Liver (tissue), 9 donors: ENCODE data around the gene AKAP11. TPM values are rescaled to one million over a fixed set of nuclear protein-coding genes. Genes with fewer than 3 reads are reported as not detected.

Experiments
- DNase-seq: peaks from one replicate; pipeline ENCODE4 v3.0.0-alpha.2; 2017; ENCODE audit warnings: low spot score
- H3K27ac ChIP-seq, 2 donors: one replicate each; pipeline ENCODE4 v1.7.0; 2013; ENCODE audit warnings: inconsistent platforms in 2 of 2, low read length in 2 of 2, control low read depth in 1 of 2, low read depth in 1 of 2, mild to moderate bottlenecking in 1 of 2
- H3K27me3 ChIP-seq, 4 donors: one replicate each; pipeline versions ENCODE4 v1.6.1 to v1.7.0; 2013; ENCODE audit warnings: low read length in 3 of 4, inconsistent platforms in 1 of 4, mild to moderate bottlenecking in 1 of 4, moderate library complexity in 1 of 4; ENCODE audit not compliant: control insufficient read depth in 4 of 4, insufficient read depth in 4 of 4
- H3K36me3 ChIP-seq, 4 donors: one replicate each; pipeline versions ENCODE4 v1.6.1 to v1.7.0; 2013; ENCODE audit warnings: low read length in 3 of 4, mild to moderate bottlenecking in 3 of 4, low read depth in 1 of 4, moderate library complexity in 1 of 4; ENCODE audit not compliant: control insufficient read depth in 4 of 4, insufficient read depth in 3 of 4
- H3K4me1 ChIP-seq, 4 donors: one replicate each; pipeline versions ENCODE4 v1.6.1 to v1.7.0; 2013; ENCODE audit warnings: low read length in 3 of 4, mild to moderate bottlenecking in 3 of 4, moderate library complexity in 1 of 4; ENCODE audit not compliant: control insufficient read depth in 4 of 4, insufficient read depth in 4 of 4
- H3K4me3 ChIP-seq, 3 donors: one replicate each; pipeline versions ENCODE4 v1.6.1 to v1.7.0; 2013; ENCODE audit warnings: low read length in 3 of 3, control low read depth in 1 of 3, low read depth in 1 of 3, mild to moderate bottlenecking in 1 of 3
- H3K9ac ChIP-seq, 2 donors: one replicate each; pipeline ENCODE4 v1.7.0; 2013; ENCODE audit warnings: low read length in 2 of 2, mild to moderate bottlenecking in 2 of 2, moderate library complexity in 2 of 2, control low read depth in 1 of 2, low read depth in 1 of 2
- H3K9me3 ChIP-seq, 4 donors: one replicate each; pipeline versions ENCODE4 v1.6.1 to v1.7.0; 2013; ENCODE audit warnings: low read length in 3 of 4; ENCODE audit not compliant: control insufficient read depth in 4 of 4
- ATF3 ChIP-seq: IDR thresholded peaks from 2 replicates; pipeline ENCODE4 v1.6.1; 2016; ENCODE audit warnings: antibody characterized with exemption
- CTCF ChIP-seq: fragments of 150-350 bp; IDR thresholded peaks from 2 replicates; pipeline ENCODE4 v1.5.1; 2017; ENCODE audit warnings: improper control_type of control experiment, low read depth, low read length; ENCODE audit not compliant: missing input control
- EGR1 ChIP-seq, 2 donors: IDR thresholded peaks; 2 replicates each; pipeline ENCODE4 v1.6.1; 2016 to 2018; ENCODE audit warnings: antibody characterized with exemption in 2 of 2, low read depth in 2 of 2
- FOXA1 ChIP-seq: IDR thresholded peaks from 2 replicates; pipeline ENCODE4 v1.6.1; 2016; ENCODE audit warnings: antibody characterized with exemption
- FOXA2 ChIP-seq: IDR thresholded peaks from 2 replicates; pipeline ENCODE4 v1.6.1; 2016; ENCODE audit warnings: antibody characterized with exemption
- HNF4A ChIP-seq, 2 donors: conservative IDR thresholded peaks; 2 replicates each; pipeline ENCODE4 v1.6.1; 2016; ENCODE audit warnings: antibody characterized with exemption in 2 of 2, mild to moderate bottlenecking in 2 of 2
- HNF4G ChIP-seq: IDR thresholded peaks from 2 replicates; pipeline ENCODE4 v1.6.1; 2016; ENCODE audit warnings: antibody characterized with exemption
- JUND ChIP-seq, 2 donors: IDR thresholded peaks; 2 replicates each; pipeline ENCODE4 v1.6.1; 2016; ENCODE audit warnings: antibody characterized with exemption in 2 of 2
- MAX ChIP-seq: IDR thresholded peaks from 2 replicates; pipeline ENCODE4 v1.6.1; 2016; ENCODE audit warnings: antibody characterized with exemption
- NR2F2 ChIP-seq: IDR thresholded peaks from 2 replicates; pipeline ENCODE4 v1.6.1; 2016; ENCODE audit warnings: antibody characterized with exemption
- RAD21 ChIP-seq, 2 donors: IDR thresholded peaks; 2 replicates each; pipeline ENCODE4 v1.6.1; 2016; ENCODE audit warnings: antibody characterized with exemption in 2 of 2, mild to moderate bottlenecking in 2 of 2
- REST ChIP-seq: IDR thresholded peaks from 2 replicates; pipeline ENCODE4 v1.6.1; 2016; ENCODE audit warnings: antibody characterized with exemption, mild to moderate bottlenecking
- RXRA ChIP-seq, 2 donors: IDR thresholded peaks; 2 replicates each; pipeline ENCODE4 v1.6.1; 2017 to 2018; ENCODE audit warnings: antibody characterized with exemption in 2 of 2, mild to moderate bottlenecking in 1 of 2
- SP1 ChIP-seq: IDR thresholded peaks from 2 replicates; pipeline ENCODE4 v1.6.1; 2018; ENCODE audit warnings: antibody characterized with exemption, mild to moderate bottlenecking
- TAF1 ChIP-seq: conservative IDR thresholded peaks from 2 replicates; pipeline ENCODE4 v1.6.1; 2016; ENCODE audit warnings: antibody characterized with exemption, mild to moderate bottlenecking
- YY1 ChIP-seq: IDR thresholded peaks from 2 replicates; pipeline ENCODE4 v1.6.1; 2016; ENCODE audit warnings: antibody characterized with exemption, mild to moderate bottlenecking
- ZBTB33 ChIP-seq: IDR thresholded peaks from 2 replicates; pipeline ENCODE4 v1.6.1; 2016; ENCODE audit warnings: antibody characterized with exemption
- WGBS: extraction: QIAGEN DNeasy Blood & Tissue Kit; methylation state at CpG from one replicate; pipeline ENCODE4 v1.1.7; 2013; 5-methylcytosine and 5-hydroxymethylcytosine counted together
- polyA plus RNA-seq, 2 donors: library from polyadenylated mRNA; stranded (reverse) in 1 of 2; unstranded in 1 of 2; fragments of 200-250 nt in 1 of 2; fragments of >200 nt in 1 of 2; fragmentation: Nextera tagmentation in 1 of 2; extraction: Ambion mirVana in 1 of 2; gene quantifications; one replicate each; pipeline versions ENCODE4 v1.2.1 to v1.2.3, GENCODE V29; 2013 to 2015
- total RNA-seq, 2 donors: library from RNA; depleted of rRNA; stranded (reverse); fragments of >200 nt; gene quantifications; one replicate each; pipeline ENCODE4 v1.2.3, GENCODE V29; 2014
- donor health status: healthy.
- donor health status: healthy.
- donor health status: healthy.
- donor health status: healthy.
- donor health status: healthy.

Gene AKAP11
- total and polyA plus RNA-seq, 4 donors = 2.5 to 12.0 (median 7.3) TPM

- Histone ChIP-seq H3K9ac (no peak overlapping the region), H3K4me1 (peaks cover 0 to 2% (median 0%) of the 10 kb centered on the region in 4 donors)
- 87% methylated on average over 3 of the region's 3 CpGs for WGBS
Measured at GRCh38 chr13:42284068-42284467, 12.1 kb downstream of the AKAP11 start.

More at GRCh38 chr13:42284068-42284467, 12.1 kb downstream of the AKAP11 start:
- Histone ChIP-seq H3K27me3 (no peaks in the 10 kb centered on the region), H3K9me3 (no peaks in the 10 kb centered on the region), H3K27ac (no peak overlapping the region), H3K4me3 (no peak overlapping the region), H3K36me3 (peaks cover 2 to 19% (median 9%) of the 10 kb centered on the region in 4 donors)
- TF ChIP-seq CTCF (no peak), SP1 (no peak), YY1 (no peak), MAX (no peak), TAF1 (no peak), EGR1 (IDR thresholded peaks at IDR 0.05; ENCODE audit: low read depth in 2 of 2) (no peak), HNF4A (conservative IDR thresholded peaks at IDR 0.05) (no peak), RAD21 (IDR thresholded peaks at IDR 0.05) (no peak), ZBTB33 (no peak), RXRA (IDR thresholded peaks at IDR 0.05) (no peak), FOXA2 (no peak), FOXA1 (no peak), JUND (IDR thresholded peaks at IDR 0.05) (no peak), ATF3 (no peak), NR2F2 (no peak), HNF4G (no peak), REST (no peak)
- no peak for DNase-seq
